ENCODE data around the gene FRK. TPM values are rescaled to one million over a fixed set of nuclear protein-coding genes. Genes with fewer than 3 reads are reported as not detected.

The FRK gene
- total RNA-seq, 2 experiments from 2014 or later: 0.04 to 0.07 TPM

DNA sequence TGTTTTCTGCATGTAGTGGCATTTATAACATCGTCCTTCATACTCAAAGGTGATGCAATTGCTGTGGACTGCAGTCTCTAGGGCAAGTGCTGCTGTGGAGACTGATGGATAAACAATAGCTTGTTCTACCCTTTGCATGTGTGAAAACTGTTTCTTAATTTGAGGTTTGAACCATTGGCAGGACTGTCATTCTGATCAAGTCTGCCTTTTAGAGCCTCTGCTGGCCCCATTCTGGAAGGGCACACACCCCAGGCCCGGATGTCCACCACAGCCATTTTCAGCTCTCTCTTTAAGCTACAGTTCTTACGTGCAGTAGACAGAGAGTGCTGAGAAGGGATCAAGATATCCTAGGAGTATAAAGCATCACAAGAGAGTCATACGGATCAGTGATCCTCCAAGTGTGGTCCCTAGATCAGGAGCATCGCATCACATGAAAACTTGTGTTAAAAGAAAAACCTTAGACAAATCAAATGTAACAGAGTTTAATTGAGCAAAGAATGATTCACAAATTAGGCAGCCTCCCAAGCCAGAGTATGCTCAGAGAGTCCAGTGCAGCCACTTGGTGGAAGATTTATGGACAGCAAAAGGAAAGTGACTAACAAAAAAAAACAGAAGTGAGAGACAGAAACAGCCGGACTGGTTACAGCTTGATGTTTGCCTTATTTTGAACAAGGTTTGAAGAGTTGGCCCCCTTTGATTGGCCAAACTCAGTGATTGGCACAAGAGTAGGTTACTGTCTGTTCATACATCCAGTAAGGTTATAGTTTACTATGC lies 52.0 kb downstream of the FRK start:
- H3K27ac Mint-ChIP-seq: no peak overlapping the region
- intact Hi-C loops (cut with micrococcal nuclease): no loop called here
- no peak for ATAC-seq
- TF ChIP-seq CTCF (IDR thresholded peaks at IDR 0.05): no peak
- peaks cover 9% of the 10 kb centered on the region for H3K4me1 Mint-ChIP-seq (ENCODE audit: low read depth)
- POLR2A ChIA-PET: no interaction called here
- no peak for DNase-seq
- H3K36me3 Mint-ChIP-seq (ENCODE audit: low read depth): no peaks in the 10 kb centered on the region
- H3K4me3 Mint-ChIP-seq: no peak overlapping the region
- peaks cover 12% of the 10 kb centered on the region for H3K27me3 Mint-ChIP-seq
- CTCF ChIA-PET: interaction anchor here (1.0 to 1.6 kb wide), 3 partner anchors 10 to 88 kb away, joined by 3 to 4 read pairs (median 3); no protein-coding TSS in a partner anchor
- no peaks in the 10 kb centered on the region for H3K9me3 Mint-ChIP-seq

DNA sequence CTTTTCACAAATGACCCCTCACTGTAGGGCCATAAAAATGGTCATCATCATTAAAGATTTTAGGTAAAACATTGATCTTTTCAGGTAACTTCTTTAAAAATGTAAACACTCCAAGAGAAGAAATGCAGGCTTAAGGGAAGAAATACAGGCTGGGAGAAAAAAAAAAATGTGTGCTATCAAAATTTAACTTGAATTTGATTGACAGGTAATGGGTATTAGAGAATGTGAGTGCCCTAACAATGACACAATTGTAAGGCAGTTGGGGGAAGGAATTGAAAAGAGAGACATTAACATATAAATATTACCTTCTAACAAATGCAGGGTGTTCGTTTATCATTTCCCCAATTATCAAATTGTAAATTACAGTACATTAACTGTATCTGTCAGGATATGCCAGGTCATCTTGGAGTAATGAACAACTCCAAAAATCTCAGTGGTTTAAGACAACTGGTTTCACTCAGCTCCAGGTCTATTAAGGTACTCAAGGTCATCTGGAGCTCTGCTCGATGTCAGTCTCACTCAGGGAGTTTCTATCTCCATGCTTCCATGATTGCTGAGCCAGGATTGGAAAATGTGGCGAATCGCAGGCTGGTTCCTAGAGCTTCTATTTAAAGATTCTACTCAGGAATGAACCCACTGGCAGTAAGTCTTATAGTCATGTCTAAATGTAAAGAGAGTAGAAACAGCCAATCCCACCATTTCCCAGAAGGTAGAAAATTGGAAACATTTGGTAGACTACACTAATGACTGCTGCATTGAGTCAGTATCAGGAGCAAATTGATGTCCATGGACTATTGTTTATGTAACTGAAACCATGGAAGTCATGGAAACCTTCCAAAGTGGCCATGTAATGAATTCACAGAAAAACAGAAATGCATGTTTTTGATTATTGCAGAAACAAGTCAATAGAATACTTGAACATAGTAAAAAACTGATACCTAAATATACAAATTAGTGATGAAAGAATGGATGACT lies 55.6 kb downstream of the FRK start:
- Mint-ChIP-seq H3K27ac (no peak overlapping the region), H3K27me3 (peaks cover 2% of the 10 kb centered on the region), H3K4me1 (ENCODE audit: low read depth) (no peaks in the 10 kb centered on the region), H3K9me3 (no peaks in the 10 kb centered on the region), H3K36me3 (ENCODE audit: low read depth) (no peaks in the 10 kb centered on the region), H3K4me3 (no peak overlapping the region)
- no peak for ATAC-seq
- POLR2A ChIA-PET: no interaction called here
- no peak for TF ChIP-seq CTCF (IDR thresholded peaks at IDR 0.05)
- intact Hi-C loops (cut with micrococcal nuclease): no loop called here
- CTCF ChIA-PET: no interaction called here
- no peak for DNase-seq

DNA sequence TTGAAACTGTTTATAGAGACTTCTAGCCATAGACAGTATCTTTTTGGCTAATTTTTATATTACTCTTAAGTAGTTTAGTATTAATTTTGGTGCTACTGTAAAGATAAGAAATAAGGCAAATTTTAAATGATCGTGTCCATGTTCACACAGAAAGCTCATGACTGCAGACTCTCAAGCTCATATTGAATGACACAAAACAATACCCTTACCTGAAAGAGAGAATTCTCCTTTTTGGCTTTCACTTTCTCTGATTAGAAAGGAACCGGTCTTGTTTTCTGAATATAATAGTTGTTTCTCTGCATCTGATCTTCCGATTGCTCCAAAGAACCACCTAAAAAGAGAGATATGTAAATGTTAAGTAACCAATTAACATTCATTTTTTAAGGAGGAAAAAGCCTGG lies 57.0 kb downstream of the FRK start:
- no peak for ATAC-seq
- TF ChIP-seq CTCF (IDR thresholded peaks at IDR 0.05): no peak
- Mint-ChIP-seq H3K27ac (no peak overlapping the region), H3K36me3 (ENCODE audit: low read depth) (no peaks in the 10 kb centered on the region), H3K9me3 (no peaks in the 10 kb centered on the region), H3K4me3 (no peak overlapping the region), H3K27me3 (peaks cover 2% of the 10 kb centered on the region), H3K4me1 (ENCODE audit: low read depth) (no peaks in the 10 kb centered on the region)
- POLR2A ChIA-PET: no interaction called here
- no peak for DNase-seq
- CTCF ChIA-PET: no interaction called here
- intact Hi-C loops (cut with micrococcal nuclease): no loop called here

DNA sequence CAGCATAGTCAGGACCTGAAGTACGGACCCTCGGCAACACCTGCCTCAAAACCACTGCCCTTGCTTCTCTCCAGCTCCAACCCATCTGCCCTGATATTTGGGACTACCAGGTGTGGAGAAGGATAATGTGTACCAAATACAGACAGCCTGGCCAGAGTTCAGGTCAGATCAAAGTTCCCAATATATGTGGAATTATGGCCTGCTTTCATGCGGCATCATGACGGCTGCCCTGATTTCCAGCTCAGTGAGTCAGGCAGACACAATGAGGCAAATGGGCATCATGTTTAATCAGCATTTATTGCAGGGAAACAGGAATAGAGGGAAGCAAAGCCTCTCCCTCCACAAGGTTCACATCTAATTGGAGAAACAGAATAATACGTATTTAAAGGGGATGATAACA lies 57.9 kb downstream of the FRK start:
- Mint-ChIP-seq H3K4me1 (ENCODE audit: low read depth) (no peaks in the 10 kb centered on the region), H3K27me3 (peaks cover 2% of the 10 kb centered on the region), H3K9me3 (no peaks in the 10 kb centered on the region), H3K36me3 (ENCODE audit: low read depth) (no peaks in the 10 kb centered on the region), H3K4me3 (no peak overlapping the region), H3K27ac (no peak overlapping the region)
- no peak for TF ChIP-seq CTCF (IDR thresholded peaks at IDR 0.05)
- intact Hi-C loops (cut with micrococcal nuclease): no loop called here
- no peak for ATAC-seq
- CTCF ChIA-PET: no interaction called here
- POLR2A ChIA-PET: interaction anchor here (0.5 kb wide), 1 partner anchor 470 kb away, joined by 3 read pairs; no protein-coding TSS in a partner anchor
- no peak for DNase-seq

DNA sequence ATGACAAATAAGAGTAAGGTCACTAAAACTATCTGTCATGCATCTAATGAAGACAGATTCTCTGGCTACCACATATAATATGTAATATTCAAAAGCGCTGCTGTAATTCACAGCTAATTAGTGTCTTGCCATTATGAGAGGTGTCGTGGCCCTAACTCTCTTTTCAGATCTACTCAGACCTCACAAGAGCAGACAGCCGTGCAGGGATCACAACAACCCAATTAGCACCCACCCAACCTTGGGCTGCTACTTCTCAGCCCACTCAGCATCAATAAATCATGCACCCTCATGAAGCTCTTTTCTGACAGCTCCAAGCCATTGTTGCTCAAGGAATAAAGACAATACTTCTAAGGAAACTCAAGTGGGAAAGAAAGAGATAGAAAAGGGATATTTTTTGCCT lies 61.5 kb downstream of the FRK start:
- TF ChIP-seq CTCF (IDR thresholded peaks at IDR 0.05): no peak
- no peaks in the 10 kb centered on the region for H3K36me3 Mint-ChIP-seq (ENCODE audit: low read depth)
- no peak for ATAC-seq
- ChIA-PET CTCF (no interaction called here), POLR2A (no interaction called here)
- H3K27ac Mint-ChIP-seq: no peak overlapping the region
- H3K4me3 Mint-ChIP-seq: no peak overlapping the region
- H3K9me3 Mint-ChIP-seq: no peaks in the 10 kb centered on the region
- intact Hi-C loops (cut with micrococcal nuclease): no loop called here
- no peak for DNase-seq
- H3K4me1 Mint-ChIP-seq (ENCODE audit: low read depth): no peaks in the 10 kb centered on the region
- H3K27me3 Mint-ChIP-seq: peaks cover 1% of the 10 kb centered on the region

Data from activated CD8-positive, alpha-beta T cell treated with anti-CD3 and anti-CD28 coated beads for 36 hours (primary cell).